ENCODE measurements around the gene SEMG1. TPM values are rescaled to one million over a fixed set of nuclear protein-coding genes. Genes with fewer than 3 reads are reported as not detected.

SEMG1 gene
- total RNA-seq, 2 experiments from 2014 or later = not detected

GRCh38 chr20:45230631-45231030 is 23.8 kb downstream of the SEMG1 start:
- H3K36me3 Mint-ChIP-seq (ENCODE audit: low read depth) = no peaks in the 10 kb centered on the region
- H3K27ac Mint-ChIP-seq = no peak overlapping the region
- H3K27me3 Mint-ChIP-seq = peaks cover 63% of the 10 kb centered on the region
- Histone ChIP-seq H3K36me3 (ENCODE audit: insufficient read depth, low read length) (no peaks in the 10 kb centered on the region), H3K4me1 (ENCODE audit: insufficient read depth, low read length) (no peaks in the 10 kb centered on the region), H3K27ac (ENCODE audit: low read depth in 1 of 2, low read length in 2 of 2) (no peak overlapping the region), H3K27me3 (ENCODE audit: control insufficient read depth in 1 of 2, insufficient read depth in 2 of 2, low read length in 2 of 2) (peaks cover 10 to 35% of the 10 kb centered on the region in 2 experiments), H3K4me3 (ENCODE audit: low read length) (no peak overlapping the region), H3K9me3 (ENCODE audit: control insufficient read depth in 1 of 2, insufficient read depth in 1 of 2, low read length in 2 of 2) (peaks cover 11 to 12% of the 10 kb centered on the region in 2 experiments)
- ATAC-seq (ENCODE audit: poor library complexity) (no peak), DNase-seq (no peak)
- POLR2A ChIA-PET = no interaction called here
- CTCF ChIA-PET = no interaction called here
- no peak overlapping the region for H3K4me3 Mint-ChIP-seq
- intact Hi-C loops (cut with DNase I, micrococcal nuclease) = no loop called here
- no peaks in the 10 kb centered on the region for H3K9me3 Mint-ChIP-seq
- TF ChIP-seq CTCF (IDR thresholded peaks at IDR 0.05) = no peak
- H3K4me1 Mint-ChIP-seq (ENCODE audit: low read depth) = no peaks in the 10 kb centered on the region

- Mint-ChIP-seq H3K9me3 (no peaks in the 10 kb centered on the region), H3K36me3 (ENCODE audit: low read depth) (no peaks in the 10 kb centered on the region), H3K4me1 (ENCODE audit: low read depth) (no peaks in the 10 kb centered on the region), H3K4me3 (no peak overlapping the region), H3K27ac (no peak overlapping the region), H3K27me3 (peaks cover 69% of the 10 kb centered on the region)
- no peak overlapping the region for H3K27ac ChIP-seq (ENCODE audit: low read depth in 1 of 2, low read length in 2 of 2)
- TF ChIP-seq CTCF (IDR thresholded peaks at IDR 0.05) = no peak
- POLR2A ChIA-PET = no interaction called here
- H3K27me3 ChIP-seq (ENCODE audit: control insufficient read depth in 1 of 2, insufficient read depth in 2 of 2, low read length in 2 of 2) = peaks cover 11 to 35% of the 10 kb centered on the region in 2 experiments
- H3K4me1 ChIP-seq (ENCODE audit: insufficient read depth, low read length) = no peaks in the 10 kb centered on the region
- intact Hi-C loops (cut with DNase I, micrococcal nuclease) = no loop called here
- CTCF ChIA-PET = no interaction called here
- H3K36me3 ChIP-seq (ENCODE audit: insufficient read depth, low read length) = no peaks in the 10 kb centered on the region
- H3K4me3 ChIP-seq (ENCODE audit: low read length) = no peak overlapping the region
- ATAC-seq (ENCODE audit: poor library complexity) (no peak), DNase-seq (peak in 1 of 14 experiments; percentile 3)
- peaks cover 13 to 16% of the 10 kb centered on the region in 2 experiments for H3K9me3 ChIP-seq (ENCODE audit: control insufficient read depth in 1 of 2, insufficient read depth in 1 of 2, low read length in 2 of 2)
Observed at GRCh38 chr20:45235995-45236394, 29.2 kb downstream of the SEMG1 start.

GRCh38 chr20:45238139-45238538 is 31.3 kb downstream of the SEMG1 start:
- no peak overlapping the region for H3K4me3 Mint-ChIP-seq
- CTCF ChIA-PET = no interaction called here
- H3K4me1 ChIP-seq (ENCODE audit: insufficient read depth, low read length) = no peaks in the 10 kb centered on the region
- no peak overlapping the region for H3K27ac Mint-ChIP-seq
- peaks cover 11 to 34% of the 10 kb centered on the region in 2 experiments for H3K27me3 ChIP-seq (ENCODE audit: control insufficient read depth in 1 of 2, insufficient read depth in 2 of 2, low read length in 2 of 2)
- no peaks in the 10 kb centered on the region for H3K36me3 ChIP-seq (ENCODE audit: insufficient read depth, low read length)
- peaks cover 70% of the 10 kb centered on the region for H3K27me3 Mint-ChIP-seq
- no peaks in the 10 kb centered on the region for H3K9me3 Mint-ChIP-seq
- no peak overlapping the region for H3K27ac ChIP-seq (ENCODE audit: low read depth in 1 of 2, low read length in 2 of 2)
- intact Hi-C loops (cut with DNase I, micrococcal nuclease) = no loop called here
- POLR2A ChIA-PET = no interaction called here
- H3K9me3 ChIP-seq (ENCODE audit: control insufficient read depth in 1 of 2, insufficient read depth in 1 of 2, low read length in 2 of 2) = peaks cover 13 to 16% of the 10 kb centered on the region in 2 experiments
- no peak for TF ChIP-seq CTCF (IDR thresholded peaks at IDR 0.05)
- H3K36me3 Mint-ChIP-seq (ENCODE audit: low read depth) = no peaks in the 10 kb centered on the region
- H3K4me3 ChIP-seq (ENCODE audit: low read length) = no peak overlapping the region
- H3K4me1 Mint-ChIP-seq (ENCODE audit: low read depth) = no peaks in the 10 kb centered on the region
- no peak for DNase-seq
- ATAC-seq (ENCODE audit: poor library complexity) = no peak
